HUES6 (cell line): ENCODE results near the gene ARHGAP26.

Source experiments
- H3K27ac ChIP-seq: 2 replicates; pipeline ENCODE4 v1.7.0; 2013; ENCODE audit warnings: low read depth, mild to moderate bottlenecking, low read length, inconsistent platforms
- H3K27me3 ChIP-seq: 2 replicates; pipeline ENCODE4 v1.6.1; 2013; ENCODE audit warnings: low read length; ENCODE audit not compliant: control insufficient read depth, insufficient read depth
- H3K36me3 ChIP-seq: 2 replicates; pipeline ENCODE4 v1.6.1; 2013; ENCODE audit warnings: low read length; ENCODE audit not compliant: control insufficient read depth, insufficient read depth
- H3K4me1 ChIP-seq: 2 replicates; pipeline ENCODE4 v1.6.1; 2013; ENCODE audit warnings: low read length; ENCODE audit not compliant: control insufficient read depth, insufficient read depth
- H3K4me3 ChIP-seq: 2 replicates; pipeline ENCODE4 v1.5.1; 2013; ENCODE audit warnings: low read depth, low read length
- H3K9ac ChIP-seq: one replicate; pipeline ENCODE4 v1.6.1; 2013; ENCODE audit warnings: mild to moderate bottlenecking, low read length
- H3K9me3 ChIP-seq: 2 replicates; pipeline ENCODE4 v1.6.1; 2013; ENCODE audit warnings: low read depth, low read length; ENCODE audit not compliant: control insufficient read depth, insufficient read depth

Gene ARHGAP26

DNA sequence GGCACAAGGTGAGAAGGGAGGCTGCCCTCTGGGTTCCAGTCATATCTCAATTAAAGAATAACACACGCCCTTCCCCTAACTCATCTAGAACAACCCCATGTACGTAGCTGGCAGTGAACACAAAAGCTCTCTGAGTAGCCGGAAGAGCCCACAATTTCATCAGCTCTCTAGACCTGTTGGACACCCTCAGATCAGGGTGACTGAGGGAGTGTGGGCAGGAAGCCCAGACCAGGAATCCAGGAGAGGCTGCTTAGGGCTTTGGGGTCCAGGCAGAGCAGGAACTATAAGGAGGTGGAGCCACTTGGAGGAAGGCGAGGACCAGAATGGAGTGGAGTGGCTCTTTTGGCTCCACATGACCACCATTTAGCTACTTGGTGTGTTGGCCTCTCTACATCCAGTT is 395.9 kb downstream of the ARHGAP26 start:
- Histone ChIP-seq H3K4me1 (no peaks in the 10 kb centered on the region), H3K27me3 (no peaks in the 10 kb centered on the region), H3K36me3 (no peaks in the 10 kb centered on the region), H3K9ac (no peak overlapping the region), H3K9me3 (no peaks in the 10 kb centered on the region), H3K27ac (no peak overlapping the region), H3K4me3 (no peak overlapping the region)

DNA sequence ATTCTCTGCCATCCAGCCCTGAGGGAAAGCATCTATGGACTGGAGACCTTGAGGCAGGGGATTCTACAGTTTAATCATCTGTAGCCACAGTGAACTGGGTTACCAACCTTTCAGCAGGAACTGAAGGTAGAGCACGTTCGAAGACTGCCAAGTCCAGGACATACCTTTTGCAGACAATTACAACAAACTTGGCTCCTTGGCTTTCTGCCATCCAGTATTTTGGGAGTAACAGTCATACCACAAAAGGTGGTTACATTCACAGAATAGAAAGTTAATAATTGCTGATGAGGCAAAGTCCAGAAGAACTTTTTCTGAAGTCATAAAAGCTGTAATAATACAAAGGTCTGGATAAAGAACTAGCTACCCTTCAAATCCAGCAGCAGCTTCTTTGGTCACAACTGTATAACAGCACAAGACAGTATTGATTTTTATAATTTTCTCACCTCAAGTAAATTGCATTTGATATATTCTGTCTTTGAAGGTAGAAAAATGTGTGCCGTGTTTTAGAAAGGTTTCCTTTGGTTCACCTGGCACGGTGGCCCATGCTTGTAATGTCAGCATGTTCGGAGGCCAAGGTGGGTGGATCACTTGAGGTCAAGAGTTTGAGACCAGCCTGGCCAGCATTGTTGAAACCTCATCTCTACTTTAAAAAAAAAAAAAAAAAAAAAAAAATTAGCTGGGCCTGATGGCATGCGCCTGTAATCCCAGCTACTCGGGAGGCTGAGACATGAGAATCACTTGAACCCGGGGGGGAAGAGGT is 396.7 kb downstream of the ARHGAP26 start:
- Histone ChIP-seq H3K27ac (no peak overlapping the region), H3K9me3 (no peaks in the 10 kb centered on the region), H3K4me3 (no peak overlapping the region), H3K9ac (no peak overlapping the region), H3K36me3 (no peaks in the 10 kb centered on the region), H3K4me1 (no peaks in the 10 kb centered on the region), H3K27me3 (no peaks in the 10 kb centered on the region)

DNA sequence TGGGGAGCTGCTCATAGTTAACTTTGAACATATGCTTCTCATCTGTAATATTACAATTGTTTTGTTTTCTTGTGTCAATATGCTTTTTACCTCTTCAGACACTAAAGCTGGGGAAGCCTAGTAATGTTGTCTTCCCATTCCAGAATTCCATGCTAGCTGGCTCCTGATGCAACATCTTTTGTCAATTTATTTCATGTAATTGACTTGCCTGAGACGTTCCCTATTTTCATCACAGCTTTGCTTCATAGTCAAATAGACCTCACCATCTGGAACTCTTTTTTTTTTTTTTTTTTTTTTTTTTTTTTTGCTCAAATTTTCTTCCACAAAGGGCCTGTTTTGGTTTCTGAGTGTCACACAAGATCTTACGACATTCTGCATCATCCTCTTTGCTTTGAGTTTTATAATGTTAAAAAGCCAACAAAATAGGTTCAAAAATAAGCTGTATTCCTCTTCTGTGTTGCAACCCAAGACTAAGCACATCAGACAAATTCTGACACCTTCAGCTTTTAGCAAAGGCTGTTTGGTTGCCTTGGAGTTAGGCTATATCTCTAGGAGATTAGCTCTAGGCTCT is 398.1 kb downstream of the ARHGAP26 start:
- Histone ChIP-seq H3K9ac (no peak overlapping the region), H3K36me3 (no peaks in the 10 kb centered on the region)

DNA sequence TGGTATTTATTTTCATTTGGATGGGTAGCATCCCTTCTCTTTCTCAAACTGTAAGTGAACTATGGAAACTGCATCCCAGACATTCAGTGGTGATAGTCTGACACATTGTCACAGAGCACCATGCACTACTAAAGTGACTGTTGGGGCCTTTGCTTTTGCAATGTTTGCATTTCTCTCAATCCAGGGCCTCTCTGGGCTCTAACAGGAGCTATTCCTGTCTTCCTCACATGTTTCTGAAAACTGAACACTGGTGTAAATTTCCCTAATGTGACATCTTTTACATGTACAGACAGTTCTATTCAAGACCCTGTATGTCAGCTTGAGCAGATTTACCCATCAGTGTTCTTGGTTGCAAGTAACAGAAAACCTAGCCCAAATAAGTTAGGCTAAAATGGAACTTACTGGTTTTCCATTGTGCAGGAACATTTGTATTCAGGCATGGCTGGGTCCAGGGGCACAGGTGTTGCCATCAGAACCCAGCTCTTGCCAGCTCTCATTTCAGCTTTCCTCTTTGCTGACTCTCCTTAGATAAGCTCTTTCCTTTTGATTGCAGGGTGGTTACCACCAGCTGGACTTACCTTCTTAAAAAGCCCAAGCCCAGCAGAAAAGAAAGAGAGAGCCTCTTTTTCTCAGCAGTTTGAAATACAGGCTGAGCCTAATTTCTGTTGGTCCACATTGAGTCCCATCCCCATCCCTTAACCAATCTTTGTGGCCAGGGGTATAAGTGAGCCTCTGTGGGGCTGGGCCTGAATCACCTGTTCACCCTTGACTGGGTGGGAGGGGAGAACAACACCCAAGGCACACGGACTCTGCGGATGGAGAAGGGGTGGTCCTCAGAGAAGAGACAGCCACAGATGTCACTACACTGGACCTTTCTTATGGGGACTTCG is 399.0 kb downstream of the ARHGAP26 start:
- H3K9ac ChIP-seq = no peak overlapping the region
- no peaks in the 10 kb centered on the region for H3K9me3 ChIP-seq
- H3K36me3 ChIP-seq = no peaks in the 10 kb centered on the region
- H3K4me1 ChIP-seq = peaks cover 15% of the 10 kb centered on the region
- H3K4me3 ChIP-seq = no peak overlapping the region
- no peak overlapping the region for H3K27ac ChIP-seq
- no peaks in the 10 kb centered on the region for H3K27me3 ChIP-seq

More for the DNA sequence above, 398.1 kb downstream of the ARHGAP26 start:
- H3K4me1 ChIP-seq = peaks cover 6% of the 10 kb centered on the region
- H3K27ac ChIP-seq = no peak overlapping the region
- H3K4me3 ChIP-seq = no peak overlapping the region
- no peaks in the 10 kb centered on the region for H3K9me3 ChIP-seq
- H3K27me3 ChIP-seq = no peaks in the 10 kb centered on the region

DNA sequence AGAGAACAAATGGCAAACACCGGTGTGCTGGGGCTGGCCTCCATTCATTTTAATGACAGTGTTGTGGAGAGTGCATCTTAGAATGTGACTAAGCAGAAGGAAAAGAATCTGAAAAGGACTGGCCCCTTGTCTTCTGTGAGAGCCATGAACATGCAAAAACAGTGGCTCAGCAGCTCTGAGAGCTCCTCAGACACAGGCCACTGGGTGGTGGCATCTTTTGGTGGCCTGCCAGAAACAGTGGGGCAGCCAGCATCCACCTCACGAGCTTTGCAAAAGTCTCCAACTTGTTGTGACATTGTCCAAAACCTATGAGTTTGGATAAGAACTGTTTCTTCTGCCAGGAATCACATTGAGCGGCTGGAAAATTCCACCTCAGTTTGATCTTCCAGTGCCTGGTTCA is 399.9 kb downstream of the ARHGAP26 start:
- no peaks in the 10 kb centered on the region for H3K27me3 ChIP-seq
- H3K4me3 ChIP-seq = no peak overlapping the region
- H3K36me3 ChIP-seq = no peaks in the 10 kb centered on the region
- H3K27ac ChIP-seq = no peak overlapping the region
- H3K4me1 ChIP-seq = peaks cover 16% of the 10 kb centered on the region
- H3K9ac ChIP-seq = no peak overlapping the region
- no peaks in the 10 kb centered on the region for H3K9me3 ChIP-seq

DNA sequence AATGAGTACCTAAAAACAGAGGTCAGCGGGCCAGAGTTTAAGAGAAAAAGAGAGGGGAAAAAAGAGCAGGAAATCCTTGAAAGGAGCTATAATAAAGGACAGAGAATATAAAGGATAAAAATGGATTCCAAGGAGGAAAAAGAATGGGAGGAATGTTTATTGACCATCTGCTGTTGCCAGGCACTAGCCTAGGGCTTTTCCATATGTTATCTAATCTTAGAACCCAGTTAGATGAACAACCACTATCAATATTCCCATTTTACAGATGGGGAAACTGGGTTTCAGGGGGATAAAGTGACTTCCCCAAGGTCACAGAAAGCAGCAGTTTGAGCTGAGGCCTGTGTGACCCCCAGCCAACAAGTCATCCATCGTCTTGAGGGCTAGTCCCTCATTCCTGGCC is 400.8 kb downstream of the ARHGAP26 start:
- Histone ChIP-seq H3K4me3 (no peak overlapping the region), H3K9ac (no peak overlapping the region), H3K9me3 (no peaks in the 10 kb centered on the region), H3K4me1 (peaks cover 16% of the 10 kb centered on the region), H3K27me3 (no peaks in the 10 kb centered on the region), H3K36me3 (no peaks in the 10 kb centered on the region), H3K27ac (no peak overlapping the region)

DNA sequence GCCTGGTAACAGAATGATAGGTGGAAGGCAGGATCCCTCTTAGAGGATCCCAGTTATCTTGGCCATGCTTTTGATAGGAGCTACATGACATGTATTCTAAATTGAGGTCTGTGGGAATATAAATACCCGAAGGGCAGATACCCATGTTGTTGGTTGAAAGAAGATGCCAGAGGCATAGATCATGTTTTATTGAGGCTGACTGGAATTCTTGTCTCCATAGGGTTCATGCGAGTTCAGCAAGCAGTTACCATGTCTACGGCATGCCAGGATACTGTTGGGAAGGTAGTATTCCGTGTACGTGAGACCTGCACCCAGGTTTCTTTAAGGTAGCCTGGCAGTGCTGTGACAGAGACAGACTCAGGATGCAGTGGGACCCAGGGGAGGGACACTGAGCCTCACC is 402.6 kb downstream of the ARHGAP26 start:
- Histone ChIP-seq H3K9ac (no peak overlapping the region), H3K27ac (no peak overlapping the region), H3K36me3 (no peaks in the 10 kb centered on the region), H3K9me3 (no peaks in the 10 kb centered on the region), H3K4me1 (peaks cover 16% of the 10 kb centered on the region), H3K27me3 (no peaks in the 10 kb centered on the region), H3K4me3 (no peak overlapping the region)

DNA sequence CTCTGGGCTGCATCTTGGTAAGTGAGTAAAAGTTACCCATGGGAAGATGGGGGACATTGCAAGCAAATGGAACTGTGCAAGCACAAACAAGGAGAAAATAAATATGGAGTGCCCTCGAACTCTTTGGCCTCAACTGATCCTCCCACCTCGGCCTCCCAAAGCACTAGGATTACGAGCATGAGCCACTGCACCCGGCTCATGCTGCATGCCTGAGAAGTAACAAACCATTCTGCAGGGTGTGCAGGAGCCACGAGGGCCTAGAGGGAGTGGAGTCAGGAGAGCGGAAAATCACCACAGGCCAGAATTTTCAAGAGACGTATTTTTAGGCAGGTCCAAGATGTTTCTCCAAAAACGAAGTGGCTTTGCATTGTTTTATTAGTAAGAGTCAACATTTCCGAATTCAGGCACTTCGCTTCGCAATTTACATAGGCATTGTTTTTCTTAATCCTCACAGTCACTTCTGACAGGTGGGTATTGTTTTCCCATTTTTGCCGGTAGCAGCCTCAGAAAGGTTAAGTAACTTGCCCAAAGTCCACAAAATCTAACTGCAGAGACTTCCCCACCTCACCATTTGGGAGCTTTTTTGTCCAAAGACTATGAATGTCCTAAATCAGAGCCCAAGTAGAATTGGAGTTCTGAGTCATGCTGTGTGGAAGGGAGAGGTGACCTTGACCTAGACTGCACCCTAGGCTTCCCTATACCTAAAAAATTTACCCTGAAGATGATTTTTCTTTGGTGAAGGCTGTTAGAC is 403.1 kb downstream of the ARHGAP26 start:
- no peak overlapping the region for H3K4me3 ChIP-seq
- H3K36me3 ChIP-seq = no peaks in the 10 kb centered on the region

DNA sequence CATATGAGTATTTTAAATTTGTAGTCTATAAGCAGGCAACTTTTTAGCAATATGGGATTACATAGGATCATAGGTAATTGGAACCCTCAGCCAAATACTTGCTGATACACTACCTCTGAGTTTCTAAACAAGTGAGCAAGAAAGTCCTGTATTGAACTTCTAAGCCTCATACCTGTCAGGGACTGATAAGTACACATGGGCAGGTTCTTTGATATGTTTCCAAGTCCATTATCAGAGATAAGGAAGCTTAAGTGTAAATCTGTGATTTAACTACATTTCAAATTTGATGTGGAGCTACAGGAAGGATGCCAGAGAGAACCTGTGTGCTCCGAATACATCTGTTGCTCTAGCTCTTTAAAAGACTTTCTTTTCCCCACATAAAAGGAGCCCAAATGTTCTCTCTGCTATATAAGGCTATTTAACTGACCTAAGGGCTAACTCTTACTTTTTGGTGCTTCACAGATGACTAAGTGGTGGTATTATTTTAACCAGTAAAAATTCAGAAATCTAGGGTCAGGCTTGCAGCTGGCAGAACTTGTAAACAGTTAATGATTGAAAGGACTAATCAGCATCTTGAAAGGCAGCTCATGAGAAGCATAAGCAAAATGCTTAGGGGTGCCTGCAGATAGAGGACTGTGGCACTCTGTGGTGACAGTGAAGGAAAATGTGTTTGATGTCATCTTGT is 404.7 kb downstream of the ARHGAP26 start:
- Histone ChIP-seq H3K9ac (no peak overlapping the region), H3K4me1 (peaks cover 16% of the 10 kb centered on the region), H3K27me3 (no peaks in the 10 kb centered on the region), H3K9me3 (no peaks in the 10 kb centered on the region), H3K4me3 (no peak overlapping the region), H3K27ac (no peak overlapping the region), H3K36me3 (no peaks in the 10 kb centered on the region)

More for the DNA sequence above, 403.1 kb downstream of the ARHGAP26 start:
- peaks cover 16% of the 10 kb centered on the region for H3K4me1 ChIP-seq
- no peaks in the 10 kb centered on the region for H3K27me3 ChIP-seq
- no peak overlapping the region for H3K27ac ChIP-seq
- peak overlapping the region; percentile 20 for H3K9ac ChIP-seq
- no peaks in the 10 kb centered on the region for H3K9me3 ChIP-seq

- H3K27me3 ChIP-seq = no peaks in the 10 kb centered on the region
- H3K36me3 ChIP-seq = no peaks in the 10 kb centered on the region
- no peaks in the 10 kb centered on the region for H3K9me3 ChIP-seq
- H3K9ac ChIP-seq = no peak overlapping the region
- H3K4me3 ChIP-seq = no peak overlapping the region
- peaks cover 16% of the 10 kb centered on the region for H3K4me1 ChIP-seq
- H3K27ac ChIP-seq = no peak overlapping the region
These were observed 405.9 kb downstream of the ARHGAP26 start for GRCh38 chr5:143176048-143176447.
